Parathyroid adenoma (tissue), 2 donors: ENCODE results near the gene TP53AIP1.

ENCODE experiments used
- H2AFZ ChIP-seq: fragments of 300-600 bp; sonication (generic); one replicate; pipeline ENCODE4 v1.7.0; 2017; ENCODE audit warnings: antibody characterized with exemption, mild to moderate bottlenecking
- H3K27ac ChIP-seq: fragments of 300-600 bp; sonication (generic); one replicate; pipeline ENCODE4 v1.7.0; 2017
- H3K27me3 ChIP-seq: fragments of 300-600 bp; sonication (generic); one replicate; pipeline ENCODE4 v1.7.0; 2017; ENCODE audit warnings: low read length; ENCODE audit not compliant: control insufficient read depth, insufficient read depth
- H3K36me3 ChIP-seq: fragments of 300-600 bp; sonication (generic); one replicate; pipeline ENCODE4 v1.7.0; 2017; ENCODE audit warnings: low read length; ENCODE audit not compliant: control insufficient read depth, insufficient read depth
- H3K4me1 ChIP-seq: fragments of 300-600 bp; sonication (generic); one replicate; pipeline ENCODE4 v1.7.0; 2017; ENCODE audit warnings: control low read depth
- H3K4me2 ChIP-seq: fragments of 300-600 bp; sonication (generic); one replicate; pipeline ENCODE4 v1.7.0; 2017; ENCODE audit warnings: low read length
- H3K4me3 ChIP-seq: fragments of 300-600 bp; sonication (generic); one replicate; pipeline ENCODE4 v1.7.0; 2017; ENCODE audit warnings: low read depth, low read length
- H3K79me2 ChIP-seq: fragments of 300-600 bp; sonication (generic); one replicate; pipeline ENCODE4 v1.7.0; 2017; ENCODE audit warnings: control low read depth
- H3K9ac ChIP-seq: fragments of 300-600 bp; sonication (generic); one replicate; pipeline ENCODE4 v1.7.0; 2017; ENCODE audit warnings: mild to moderate bottlenecking
- H3K9me3 ChIP-seq: fragments of 300-600 bp; sonication (generic); one replicate; pipeline ENCODE4 v1.7.0; 2017; ENCODE audit warnings: low read length; ENCODE audit not compliant: control insufficient read depth
- CTCF ChIP-seq: fragments of 300-600 bp; sonication (generic); IDR thresholded peaks from one replicate; pipeline ENCODE4 v1.7.0; 2017; ENCODE audit warnings: antibody characterized with exemption, mild to moderate bottlenecking
- donor health status: primary hyperparathyroidism.

The TP53AIP1 gene

GRCh38 chr11:128947773-128948172, 5.1 kb upstream of the TP53AIP1 start:
- Histone ChIP-seq H3K9ac (no peak overlapping the region), H3K4me3 (no peak overlapping the region), H3K36me3 (no peaks in the 10 kb centered on the region), H2AFZ (no peak overlapping the region), H3K9me3 (no peaks in the 10 kb centered on the region), H3K4me1 (no peaks in the 10 kb centered on the region), H3K79me2 (no peaks in the 10 kb centered on the region), H3K27ac (no peak overlapping the region), H3K27me3 (no peaks in the 10 kb centered on the region), H3K4me2 (no peak overlapping the region)
- TF ChIP-seq CTCF = no peak

GRCh38 chr11:128946648-128947047, 4.0 kb upstream of the TP53AIP1 start:
- Histone ChIP-seq H3K4me1 (no peaks in the 10 kb centered on the region), H3K9me3 (no peaks in the 10 kb centered on the region), H3K9ac (no peak overlapping the region), H3K79me2 (no peaks in the 10 kb centered on the region), H3K4me2 (no peak overlapping the region), H3K4me3 (no peak overlapping the region), H3K36me3 (no peaks in the 10 kb centered on the region), H2AFZ (no peak overlapping the region), H3K27ac (no peak overlapping the region), H3K27me3 (no peaks in the 10 kb centered on the region)
- TF ChIP-seq CTCF = no peak

GRCh38 chr11:128943428-128943976, 831 bp upstream of the TP53AIP1 start:
- Histone ChIP-seq H3K9me3 (no peaks in the 10 kb centered on the region), H3K79me2 (no peaks in the 10 kb centered on the region), H3K36me3 (no peaks in the 10 kb centered on the region), H3K4me1 (no peaks in the 10 kb centered on the region), H2AFZ (no peak overlapping the region), H3K9ac (no peak overlapping the region), H3K27ac (no peak overlapping the region), H3K27me3 (no peaks in the 10 kb centered on the region), H3K4me2 (no peak overlapping the region), H3K4me3 (no peak overlapping the region)
- no peak for TF ChIP-seq CTCF

GRCh38 chr11:128942272-128942612, 429 bp downstream of the TP53AIP1 start:
- Histone ChIP-seq H3K4me2 (no peak overlapping the region), H3K36me3 (no peaks in the 10 kb centered on the region), H2AFZ (no peak overlapping the region), H3K4me1 (no peaks in the 10 kb centered on the region), H3K27me3 (no peaks in the 10 kb centered on the region), H3K27ac (no peak overlapping the region), H3K9ac (no peak overlapping the region), H3K4me3 (no peak overlapping the region), H3K9me3 (no peaks in the 10 kb centered on the region), H3K79me2 (no peaks in the 10 kb centered on the region)
- no peak for TF ChIP-seq CTCF

- no peak overlapping the region for H3K4me2 ChIP-seq
- no peak for TF ChIP-seq CTCF
- H2AFZ ChIP-seq = no peak overlapping the region
- no peaks in the 10 kb centered on the region for H3K4me1 ChIP-seq
- H3K27me3 ChIP-seq = no peaks in the 10 kb centered on the region
- no peak overlapping the region for H3K4me3 ChIP-seq
- H3K9ac ChIP-seq = no peak overlapping the region
- no peaks in the 10 kb centered on the region for H3K36me3 ChIP-seq
- no peak overlapping the region for H3K27ac ChIP-seq
- no peaks in the 10 kb centered on the region for H3K9me3 ChIP-seq
- no peaks in the 10 kb centered on the region for H3K79me2 ChIP-seq
Observed at GRCh38 chr11:128941573-128942271, 949 bp downstream of the TP53AIP1 start.
